CD4-positive, CD25-positive, alpha-beta regulatory T cell (primary cell): ENCODE measurements around the gene TBL1X. TPM values are rescaled to one million over a fixed set of nuclear protein-coding genes. Genes with fewer than 3 reads are reported as not detected.

ENCODE experiments used
- ATAC-seq, 2 donors: fragments of 150-1000 bp; cut with Tn5 transposase; one replicate each; pipeline ENCODE4 v1.10.0; 2021; ENCODE audit warnings: low read depth in 2 of 2, moderate number of reproducible peaks in 2 of 2, moderate library complexity in 1 of 2
- DNase-seq, 3 donors: peaks; one replicate each; pipeline versions ENCODE4 v3.0.0 to v3.0.0-alpha.2; 2012 to 2022; ENCODE audit warnings: mixed read lengths in 1 of 3
- H3K27ac ChIP-seq: one replicate; pipeline ENCODE4 v1.7.0; 2013; ENCODE audit warnings: mild to moderate bottlenecking, low read length; ENCODE audit not compliant: insufficient read depth, poor library complexity, severe bottlenecking
- H3K27me3 ChIP-seq: one replicate; pipeline ENCODE4 v1.7.0; 2013; ENCODE audit warnings: low read length; ENCODE audit not compliant: control insufficient read depth, insufficient read depth
- H3K36me3 ChIP-seq: one replicate; pipeline ENCODE4 v1.7.0; 2013; ENCODE audit warnings: mild to moderate bottlenecking, low read length, moderate library complexity; ENCODE audit not compliant: control insufficient read depth, insufficient read depth
- H3K4me1 ChIP-seq: 2 replicates; pipeline ENCODE4 v1.7.0; 2013; ENCODE audit warnings: mild to moderate bottlenecking, low read length; ENCODE audit not compliant: insufficient read depth, control insufficient read depth, poor library complexity, severe bottlenecking
- H3K4me3 ChIP-seq: one replicate; pipeline ENCODE4 v1.7.0; 2013; ENCODE audit warnings: low read depth, mild to moderate bottlenecking, low read length, moderate library complexity
- H3K9me3 ChIP-seq, 2 experiments: 1 replicate in 1 of 2; 2 replicates in 1 of 2; pipeline ENCODE4 v1.7.0; 2013; ENCODE audit warnings: low read length in 2 of 2, mild to moderate bottlenecking in 1 of 2, moderate library complexity in 1 of 2; ENCODE audit not compliant: control insufficient read depth in 2 of 2
- H3K27ac Mint-ChIP-seq, 3 donors: one replicate each; pipeline ENCODE4 v1.8.0; 2020 to 2022; ENCODE audit warnings: mild to moderate bottlenecking in 3 of 3, mixed read lengths in 3 of 3, moderate library complexity in 2 of 3
- H3K27me3 Mint-ChIP-seq: one replicate; pipeline ENCODE4 v1.8.0; 2022; ENCODE audit warnings: mild to moderate bottlenecking, mixed read lengths
- H3K36me3 Mint-ChIP-seq: one replicate; pipeline ENCODE4 v1.8.0; 2020; ENCODE audit warnings: mixed read lengths
- H3K4me1 Mint-ChIP-seq, 4 donors: one replicate each; pipeline ENCODE4 v1.8.0; 2020 to 2022; ENCODE audit warnings: mixed read lengths in 4 of 4, mild to moderate bottlenecking in 1 of 4
- H3K4me3 Mint-ChIP-seq, 4 donors: one replicate each; pipeline ENCODE4 v1.8.0; 2020 to 2022; ENCODE audit warnings: mild to moderate bottlenecking in 4 of 4, mixed read lengths in 4 of 4, moderate library complexity in 3 of 4
- H3K9me3 Mint-ChIP-seq, 7 donors: one replicate each; pipeline ENCODE4 v1.8.0; 2020 to 2022; ENCODE audit warnings: mixed read lengths in 7 of 7, mild to moderate bottlenecking in 3 of 7, moderate library complexity in 2 of 7
- polyA plus RNA-seq, 4 donors: library from polyadenylated mRNA; unstranded; fragments of 300-500 nt; fragmentation: Illumina TruSeq; gene quantifications; one replicate each; pipeline ENCODE4 v1.2.3, GENCODE V29; 2021
- total RNA-seq: library from RNA; stranded (reverse); gene quantifications from one replicate; pipeline ENCODE4 v1.2.3, GENCODE V29; 2022

TBL1X gene
- total and polyA plus RNA-seq, 5 donors from 2014 or later: 6.7 to 23.4 (median 14.5) TPM

- Histone ChIP-seq H3K9me3 (no peaks in the 10 kb centered on the region), H3K4me3 (no peak overlapping the region), H3K36me3 (peaks cover 18% of the 10 kb centered on the region), H3K27me3 (no peaks in the 10 kb centered on the region), H3K4me1 (no peaks in the 10 kb centered on the region), H3K27ac (no peak overlapping the region)
- no peak for ATAC-seq
- H3K4me3 Mint-ChIP-seq: no peak overlapping the region
- H3K27me3 Mint-ChIP-seq: no peaks in the 10 kb centered on the region
- no peak for DNase-seq
- H3K9me3 Mint-ChIP-seq: peaks cover 0 to 7% (median 0%) of the 10 kb centered on the region in 7 donors
- no peak overlapping the region for H3K27ac Mint-ChIP-seq
- H3K36me3 Mint-ChIP-seq: peaks cover 39% of the 10 kb centered on the region
- H3K4me1 Mint-ChIP-seq: peaks cover 0 to 18% (median 12%) of the 10 kb centered on the region in 4 donors
Measured at GRCh38 chrX:9500584-9500983, 35.7 kb downstream of the TBL1X start.

DNA sequence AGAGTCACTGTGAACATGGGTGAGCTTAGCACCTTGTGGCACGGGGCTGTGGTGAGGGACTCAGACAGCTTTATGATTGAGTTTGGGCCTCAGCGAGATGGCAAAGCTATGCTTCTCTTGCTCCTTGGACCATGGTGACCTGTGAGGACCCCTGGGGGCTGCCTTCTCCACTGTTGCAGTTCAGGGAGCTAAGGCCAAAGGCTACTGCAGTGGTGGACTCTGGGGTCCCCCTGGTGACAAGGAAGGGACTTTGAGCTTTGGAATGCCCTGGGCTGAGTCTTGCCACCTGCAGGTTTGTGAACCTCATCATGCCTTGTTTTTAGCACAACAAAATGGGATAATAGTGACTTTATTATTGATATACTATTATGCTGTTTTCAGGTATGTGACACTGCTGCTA lies 36.5 kb downstream of the TBL1X start:
- peaks cover 39% of the 10 kb centered on the region for H3K36me3 Mint-ChIP-seq
- DNase-seq: no peak
- no peak overlapping the region for H3K4me3 Mint-ChIP-seq
- Histone ChIP-seq H3K9me3 (no peaks in the 10 kb centered on the region), H3K27ac (no peak overlapping the region), H3K36me3 (peaks cover 18% of the 10 kb centered on the region), H3K27me3 (no peaks in the 10 kb centered on the region), H3K4me1 (no peaks in the 10 kb centered on the region), H3K4me3 (no peak overlapping the region)
- peaks cover 0 to 15% (median 12%) of the 10 kb centered on the region in 4 donors for H3K4me1 Mint-ChIP-seq
- H3K27me3 Mint-ChIP-seq: no peaks in the 10 kb centered on the region
- no peak overlapping the region for H3K27ac Mint-ChIP-seq
- ATAC-seq: no peak
- H3K9me3 Mint-ChIP-seq: peaks cover 0 to 8% (median 0%) of the 10 kb centered on the region in 7 donors

DNA sequence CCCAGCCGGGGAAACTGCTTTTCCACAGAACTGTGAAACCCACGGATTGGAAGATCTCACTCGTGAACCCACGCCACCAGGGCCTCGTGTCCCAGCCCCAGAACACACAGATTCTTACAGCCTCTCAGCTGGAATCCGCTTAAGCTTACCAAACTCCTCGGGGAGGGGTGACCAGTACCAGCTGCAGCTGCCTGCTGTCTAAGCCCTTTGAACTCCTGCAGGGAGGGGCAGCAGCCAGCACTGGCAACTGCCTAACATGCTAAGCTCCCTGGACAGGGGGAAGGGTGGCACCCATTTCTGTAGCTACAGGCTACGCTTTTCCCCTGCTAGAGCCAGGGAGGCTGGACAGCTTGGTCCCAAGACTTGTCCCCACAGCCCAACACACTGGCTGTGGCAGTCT lies 38.4 kb downstream of the TBL1X start:
- no peaks in the 10 kb centered on the region for H3K27me3 ChIP-seq
- Mint-ChIP-seq H3K4me1 (peaks cover 0 to 19% (median 10%) of the 10 kb centered on the region in 4 donors), H3K4me3 (no peak overlapping the region), H3K9me3 (peaks cover 0 to 8% (median 0%) of the 10 kb centered on the region in 7 donors), H3K27me3 (no peaks in the 10 kb centered on the region), H3K36me3 (peaks cover 39% of the 10 kb centered on the region), H3K27ac (no peak overlapping the region)
- no peaks in the 10 kb centered on the region for H3K9me3 ChIP-seq
- no peak overlapping the region for H3K4me3 ChIP-seq
- no peak overlapping the region for H3K27ac ChIP-seq
- peaks cover 18% of the 10 kb centered on the region for H3K36me3 ChIP-seq
- H3K4me1 ChIP-seq: no peaks in the 10 kb centered on the region
- ATAC-seq: no peak
- DNase-seq: no peak

DNA sequence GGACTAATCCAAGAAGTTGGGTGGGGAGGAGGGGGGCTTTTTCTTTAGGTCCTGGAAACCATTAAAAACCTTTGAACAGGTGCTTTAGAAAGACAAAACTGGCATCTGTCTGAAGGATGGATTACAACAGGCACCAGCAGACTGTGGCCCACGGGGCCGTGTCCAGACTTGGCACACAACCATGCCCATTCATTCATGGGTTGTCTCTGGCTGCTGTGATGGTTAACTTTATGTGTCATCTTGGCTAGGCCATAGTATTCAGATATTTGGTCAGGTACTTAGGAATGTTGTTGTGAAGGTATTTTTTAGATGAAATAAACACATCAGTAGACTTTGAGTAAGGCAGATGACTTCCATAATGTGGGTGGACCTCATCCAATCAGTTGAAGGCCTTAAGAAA lies 45.5 kb downstream of the TBL1X start:
- H3K36me3 ChIP-seq: no peaks in the 10 kb centered on the region
- ATAC-seq (no peak), DNase-seq (no peak)
- H3K27ac Mint-ChIP-seq: no peak overlapping the region
- peaks cover 18% of the 10 kb centered on the region for H3K36me3 Mint-ChIP-seq
- no peaks in the 10 kb centered on the region for H3K27me3 Mint-ChIP-seq
- no peaks in the 10 kb centered on the region for H3K9me3 ChIP-seq
- H3K27me3 ChIP-seq: no peaks in the 10 kb centered on the region
- H3K4me3 ChIP-seq: no peak overlapping the region
- peaks cover 5 to 21% (median 14%) of the 10 kb centered on the region in 4 donors for H3K4me1 Mint-ChIP-seq
- H3K27ac ChIP-seq: no peak overlapping the region
- peaks cover under 1% of the 10 kb centered on the region for H3K4me1 ChIP-seq
- peaks cover 0 to 3% (median 0%) of the 10 kb centered on the region in 7 donors for H3K9me3 Mint-ChIP-seq
- no peak overlapping the region for H3K4me3 Mint-ChIP-seq

GRCh38 chrX:9510980-9511379 lies 46.1 kb downstream of the TBL1X start:
- no peak overlapping the region for H3K27ac ChIP-seq
- Mint-ChIP-seq H3K27ac (no peak overlapping the region), H3K9me3 (peaks cover 0 to 2% (median 0%) of the 10 kb centered on the region in 7 donors), H3K27me3 (no peaks in the 10 kb centered on the region), H3K4me3 (no peak overlapping the region), H3K4me1 (peaks cover 5 to 27% (median 18%) of the 10 kb centered on the region in 4 donors), H3K36me3 (peaks cover 15% of the 10 kb centered on the region)
- H3K4me1 ChIP-seq: peaks cover 5% of the 10 kb centered on the region
- no peaks in the 10 kb centered on the region for H3K27me3 ChIP-seq
- no peak for DNase-seq
- H3K36me3 ChIP-seq: no peaks in the 10 kb centered on the region
- no peak overlapping the region for H3K4me3 ChIP-seq
- ATAC-seq: no peak
- no peaks in the 10 kb centered on the region for H3K9me3 ChIP-seq

DNA sequence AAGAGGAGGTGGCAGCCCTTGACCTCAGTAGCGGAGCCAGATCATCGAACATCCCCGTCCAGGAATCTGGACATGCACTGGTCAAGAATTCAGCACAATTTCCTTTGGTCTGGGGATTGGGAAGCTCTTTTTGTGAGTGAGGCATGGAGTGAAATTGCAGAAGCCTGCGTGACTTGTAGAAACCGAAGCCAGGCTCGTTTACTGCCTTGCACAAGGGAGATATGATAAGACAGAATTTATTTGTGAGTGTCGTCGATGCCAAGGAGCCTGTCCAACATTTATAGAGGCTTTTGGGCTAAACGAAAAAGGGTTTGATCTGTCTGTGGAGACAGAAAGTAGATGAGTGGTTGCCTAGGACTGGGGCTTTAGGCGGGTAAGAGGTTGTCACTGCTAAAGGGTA lies 50.6 kb downstream of the TBL1X start:
- no peaks in the 10 kb centered on the region for H3K9me3 ChIP-seq
- no peak for ATAC-seq
- no peak overlapping the region for H3K27ac ChIP-seq
- peaks cover 14% of the 10 kb centered on the region for H3K36me3 Mint-ChIP-seq
- peaks cover 5% of the 10 kb centered on the region for H3K4me1 ChIP-seq
- peaks cover 5 to 48% (median 24%) of the 10 kb centered on the region in 4 donors for H3K4me1 Mint-ChIP-seq
- H3K36me3 ChIP-seq: no peaks in the 10 kb centered on the region
- H3K27ac Mint-ChIP-seq: peak overlapping the region; percentile 2 to 53 (median 33)
- peaks cover 0 to 3% (median 0%) of the 10 kb centered on the region in 7 donors for H3K9me3 Mint-ChIP-seq
- DNase-seq: no peak
- H3K27me3 ChIP-seq: no peaks in the 10 kb centered on the region
- H3K27me3 Mint-ChIP-seq: no peaks in the 10 kb centered on the region
- H3K4me3 Mint-ChIP-seq: no peak overlapping the region
- H3K4me3 ChIP-seq: no peak overlapping the region

- no peak for ATAC-seq
- Histone ChIP-seq H3K36me3 (no peaks in the 10 kb centered on the region), H3K27ac (no peak overlapping the region), H3K27me3 (no peaks in the 10 kb centered on the region), H3K4me3 (no peak overlapping the region), H3K9me3 (no peaks in the 10 kb centered on the region), H3K4me1 (peaks cover 5% of the 10 kb centered on the region)
- Mint-ChIP-seq H3K36me3 (peaks cover 14% of the 10 kb centered on the region), H3K27ac (no peak overlapping the region), H3K9me3 (peaks cover 0 to 3% (median 0%) of the 10 kb centered on the region in 7 donors), H3K27me3 (no peaks in the 10 kb centered on the region), H3K4me1 (peaks cover 5 to 53% (median 24%) of the 10 kb centered on the region in 4 donors), H3K4me3 (peak overlapping the region in 1 of 4 donors; percentile 3)
- DNase-seq: peak in 1 of 3 donors; percentile 43
Measured at GRCh38 chrX:9515973-9516538, 51.2 kb downstream of the TBL1X start.

- Histone ChIP-seq H3K4me3 (no peak overlapping the region), H3K4me1 (peaks cover 5% of the 10 kb centered on the region), H3K36me3 (no peaks in the 10 kb centered on the region), H3K9me3 (no peaks in the 10 kb centered on the region), H3K27ac (no peak overlapping the region), H3K27me3 (no peaks in the 10 kb centered on the region)
- Mint-ChIP-seq H3K36me3 (peaks cover 14% of the 10 kb centered on the region), H3K27me3 (no peaks in the 10 kb centered on the region), H3K9me3 (peaks cover 0 to 3% (median 0%) of the 10 kb centered on the region in 7 donors), H3K27ac (peak overlapping the region in 1 of 3 donors; percentile 77), H3K4me3 (no peak overlapping the region), H3K4me1 (peaks cover 5 to 56% (median 24%) of the 10 kb centered on the region in 4 donors)
- ATAC-seq: no peak
- no peak for DNase-seq
Measured at GRCh38 chrX:9516635-9517034, 51.8 kb downstream of the TBL1X start.
